B cell (primary cell): ENCODE results near the gene RCVRN.

Source experiments
- CTCF ChIP-seq: fragments of 200-600 bp; IDR thresholded peaks from one replicate; pipeline ENCODE4 v1.8.0; 2022; ENCODE audit warnings: antibody characterized with exemption, mild to moderate bottlenecking
- EZH2 ChIP-seq: IDR thresholded peaks from 2 replicates; pipeline ENCODE4 v1.6.1; 2012; ENCODE audit warnings: borderline replicate concordance, low read depth, mild to moderate bottlenecking, moderate library complexity, low read length; ENCODE audit not compliant: insufficient read depth, poor library complexity, severe bottlenecking

DNA sequence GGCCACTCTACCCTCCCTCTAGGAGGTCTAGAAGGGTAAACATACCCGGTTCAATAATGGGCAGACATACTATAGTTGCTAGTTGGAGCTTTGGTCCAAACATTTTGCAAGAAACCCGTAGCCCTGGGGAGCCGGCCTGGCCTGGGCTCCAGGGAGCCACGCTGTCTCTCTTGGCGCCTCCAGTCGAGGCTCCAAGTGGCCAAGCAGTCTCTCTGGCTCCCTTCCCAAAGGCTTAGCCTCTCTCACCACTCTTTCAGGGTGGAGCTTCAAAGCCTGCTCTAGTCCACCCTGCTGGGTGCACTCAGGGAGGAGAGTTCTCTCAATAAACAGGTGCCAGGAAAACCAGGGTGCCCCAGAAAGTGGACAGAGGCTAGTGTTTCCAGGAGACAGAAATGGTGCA lies 32.2 kb downstream of the RCVRN start:
- no peak for TF ChIP-seq CTCF
- no peak for TF ChIP-seq EZH2
